Mammary epithelial cell (primary cell): ENCODE data around the gene ZNF267.

ENCODE experiments used
- EZH2 ChIP-seq: IDR thresholded peaks from 2 replicates; pipeline ENCODE4 v1.6.1; 2012; ENCODE audit warnings: low read length, inconsistent platforms, borderline replicate concordance
- TF ChIP-seq, protein P1 (sequence below), 2 donors: IDR thresholded peaks in 1 of 2; conservative IDR thresholded peaks in 1 of 2; 2 replicates each; pipeline ENCODE4 v1.5.1; 2011 to 2012; ENCODE audit warnings: inconsistent platforms in 2 of 2, low read length in 2 of 2, mild to moderate bottlenecking in 2 of 2, control low read depth in 1 of 2, low read depth in 1 of 2; ENCODE audit not compliant: insufficient read depth in 1 of 2; ENCODE audit errors: extremely low read depth in 1 of 2

- TF ChIP-seq, protein P1, sequence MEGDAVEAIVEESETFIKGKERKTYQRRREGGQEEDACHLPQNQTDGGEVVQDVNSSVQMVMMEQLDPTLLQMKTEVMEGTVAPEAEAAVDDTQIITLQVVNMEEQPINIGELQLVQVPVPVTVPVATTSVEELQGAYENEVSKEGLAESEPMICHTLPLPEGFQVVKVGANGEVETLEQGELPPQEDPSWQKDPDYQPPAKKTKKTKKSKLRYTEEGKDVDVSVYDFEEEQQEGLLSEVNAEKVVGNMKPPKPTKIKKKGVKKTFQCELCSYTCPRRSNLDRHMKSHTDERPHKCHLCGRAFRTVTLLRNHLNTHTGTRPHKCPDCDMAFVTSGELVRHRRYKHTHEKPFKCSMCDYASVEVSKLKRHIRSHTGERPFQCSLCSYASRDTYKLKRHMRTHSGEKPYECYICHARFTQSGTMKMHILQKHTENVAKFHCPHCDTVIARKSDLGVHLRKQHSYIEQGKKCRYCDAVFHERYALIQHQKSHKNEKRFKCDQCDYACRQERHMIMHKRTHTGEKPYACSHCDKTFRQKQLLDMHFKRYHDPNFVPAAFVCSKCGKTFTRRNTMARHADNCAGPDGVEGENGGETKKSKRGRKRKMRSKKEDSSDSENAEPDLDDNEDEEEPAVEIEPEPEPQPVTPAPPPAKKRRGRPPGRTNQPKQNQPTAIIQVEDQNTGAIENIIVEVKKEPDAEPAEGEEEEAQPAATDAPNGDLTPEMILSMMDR (conservative IDR thresholded peaks at IDR 0.05 in 1 of 2, IDR thresholded peaks at IDR 0.05 in 1 of 2; ENCODE audit: extremely low read depth in 1 of 2, insufficient read depth in 1 of 2, low read depth in 1 of 2, low read length in 2 of 2): no peak
- TF ChIP-seq EZH2: no peak
These were observed 20.3 kb upstream of the ZNF267 start for GRCh38 chr16:31853291-31853690.
